Stimulated activated naive B cell treated with anti-CD40 and anti-IgM and Interleukin-4, amounts not matched to agents 10 μg/mL and 1 μg/mL and 100 μg/mL, for 72 hours (primary cell): ENCODE results near the gene CAB39L.

Experiments
- ATAC-seq, 2 donors: fragments of 150-1000 bp; cut with Tn5 transposase; replicated peaks; 2 replicates each; pipeline ENCODE4 v1.10.0; 2021; ENCODE audit warnings: moderate library complexity in 1 of 2
- DNase-seq: peaks from one replicate; pipeline ENCODE4 v3.0.0; 2021
- H3K27ac Mint-ChIP-seq: one replicate; pipeline ENCODE4 v1.8.0; 2022; ENCODE audit warnings: mild to moderate bottlenecking, mixed read lengths
- H3K27me3 Mint-ChIP-seq, 2 donors: one replicate each; pipeline ENCODE4 v1.8.0; 2022; ENCODE audit warnings: mixed read lengths in 2 of 2
- H3K36me3 Mint-ChIP-seq, 2 donors: one replicate each; pipeline ENCODE4 v1.8.0; 2022; ENCODE audit warnings: mixed read lengths in 2 of 2, mild to moderate bottlenecking in 1 of 2
- H3K4me1 Mint-ChIP-seq, 2 donors: one replicate each; pipeline ENCODE4 v1.8.0; 2022; ENCODE audit warnings: mixed read lengths in 2 of 2, mild to moderate bottlenecking in 1 of 2
- H3K4me3 Mint-ChIP-seq, 2 donors: one replicate each; pipeline ENCODE4 v1.8.0; 2022; ENCODE audit warnings: mild to moderate bottlenecking in 2 of 2, mixed read lengths in 2 of 2, moderate library complexity in 1 of 2
- H3K9me3 Mint-ChIP-seq, 2 donors: one replicate each; pipeline ENCODE4 v1.8.0; 2022; ENCODE audit warnings: mixed read lengths in 2 of 2, mild to moderate bottlenecking in 1 of 2

The CAB39L gene

DNA sequence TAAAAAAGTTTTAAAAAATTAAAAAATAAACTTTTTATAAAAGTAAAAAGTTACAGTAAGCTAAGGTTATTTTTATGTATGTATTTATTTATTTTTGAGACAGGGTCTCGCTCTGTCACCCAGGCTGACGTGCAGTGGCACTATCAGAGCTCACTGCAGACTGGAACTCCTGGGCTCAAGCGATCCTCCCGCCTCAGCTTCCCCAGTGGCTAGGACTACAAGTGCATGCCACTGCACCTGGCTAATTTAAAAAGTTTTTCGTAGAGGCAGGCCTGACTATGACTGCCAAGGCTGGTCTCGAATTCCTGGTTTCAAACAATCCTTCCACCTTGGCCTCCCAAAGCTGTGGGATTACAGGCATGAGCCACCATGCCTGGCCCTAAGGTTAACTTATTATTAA lies 132.0 kb downstream of the CAB39L start:
- ATAC-seq: no peak
- H3K4me1 Mint-ChIP-seq: no peaks in the 10 kb centered on the region
- no peak overlapping the region for H3K27ac Mint-ChIP-seq

DNA sequence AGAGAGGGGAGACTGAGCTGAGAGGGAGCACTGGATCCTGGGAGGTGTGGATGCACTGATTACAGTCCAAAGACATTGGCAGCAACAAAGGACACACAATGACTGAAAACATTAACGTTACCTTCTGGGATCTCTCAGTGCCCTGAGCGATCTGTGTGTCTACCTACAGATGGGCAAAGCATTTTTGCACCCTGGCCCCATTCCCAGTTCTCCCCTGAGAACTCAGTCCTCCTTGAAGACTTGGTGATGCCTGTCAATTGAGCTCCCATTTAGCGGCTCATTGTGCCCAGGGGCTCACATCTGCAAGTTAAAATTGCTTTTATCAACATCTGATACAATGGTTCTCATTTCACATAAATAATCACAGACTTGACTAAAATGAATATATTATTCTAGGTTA lies 133.6 kb downstream of the CAB39L start:
- Mint-ChIP-seq H3K4me3 (no peak overlapping the region), H3K9me3 (no peaks in the 10 kb centered on the region), H3K4me1 (peaks cover 0 to 3% of the 10 kb centered on the region in 2 donors), H3K27ac (no peak overlapping the region), H3K36me3 (peaks cover 4 to 9% of the 10 kb centered on the region in 2 donors), H3K27me3 (no peaks in the 10 kb centered on the region)
- DNase-seq (no peak), ATAC-seq (no peak)

More for the DNA sequence above, 132.0 kb downstream of the CAB39L start:
- Mint-ChIP-seq H3K36me3 (peaks cover 4 to 6% of the 10 kb centered on the region in 2 donors), H3K27me3 (no peaks in the 10 kb centered on the region), H3K4me3 (no peak overlapping the region), H3K9me3 (no peaks in the 10 kb centered on the region)
- DNase-seq: no peak

DNA sequence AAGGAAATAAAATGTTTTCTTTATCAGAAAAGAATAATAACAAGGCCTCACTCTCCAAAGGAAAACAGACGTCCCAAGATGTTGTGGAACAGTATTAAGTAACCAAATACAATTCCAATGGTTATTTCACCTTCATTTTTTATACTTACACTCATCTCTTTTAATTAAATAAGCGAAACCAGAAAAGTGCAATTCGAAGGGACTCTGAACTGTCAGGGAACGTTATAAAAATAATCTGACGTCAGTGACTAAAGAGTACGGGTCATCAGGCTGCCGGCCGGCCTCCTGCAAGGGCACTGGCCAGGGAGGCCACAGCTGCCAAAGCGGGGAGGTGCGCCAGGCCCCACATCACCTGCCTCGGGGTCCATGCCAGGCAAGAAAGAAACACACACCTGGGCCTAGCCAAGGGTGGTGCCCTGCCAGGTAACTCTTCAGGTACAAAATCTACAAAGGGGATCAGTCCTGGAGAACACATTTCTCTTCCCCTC lies 134.9 kb downstream of the CAB39L start:
- H3K4me3 Mint-ChIP-seq: no peak overlapping the region
- H3K36me3 Mint-ChIP-seq: peaks cover 4 to 9% of the 10 kb centered on the region in 2 donors
- no peak for ATAC-seq
- DNase-seq: no peak
- no peaks in the 10 kb centered on the region for H3K9me3 Mint-ChIP-seq
- H3K4me1 Mint-ChIP-seq: peaks cover 0 to 3% of the 10 kb centered on the region in 2 donors
- H3K27ac Mint-ChIP-seq: no peak overlapping the region
- H3K27me3 Mint-ChIP-seq: no peaks in the 10 kb centered on the region

DNA sequence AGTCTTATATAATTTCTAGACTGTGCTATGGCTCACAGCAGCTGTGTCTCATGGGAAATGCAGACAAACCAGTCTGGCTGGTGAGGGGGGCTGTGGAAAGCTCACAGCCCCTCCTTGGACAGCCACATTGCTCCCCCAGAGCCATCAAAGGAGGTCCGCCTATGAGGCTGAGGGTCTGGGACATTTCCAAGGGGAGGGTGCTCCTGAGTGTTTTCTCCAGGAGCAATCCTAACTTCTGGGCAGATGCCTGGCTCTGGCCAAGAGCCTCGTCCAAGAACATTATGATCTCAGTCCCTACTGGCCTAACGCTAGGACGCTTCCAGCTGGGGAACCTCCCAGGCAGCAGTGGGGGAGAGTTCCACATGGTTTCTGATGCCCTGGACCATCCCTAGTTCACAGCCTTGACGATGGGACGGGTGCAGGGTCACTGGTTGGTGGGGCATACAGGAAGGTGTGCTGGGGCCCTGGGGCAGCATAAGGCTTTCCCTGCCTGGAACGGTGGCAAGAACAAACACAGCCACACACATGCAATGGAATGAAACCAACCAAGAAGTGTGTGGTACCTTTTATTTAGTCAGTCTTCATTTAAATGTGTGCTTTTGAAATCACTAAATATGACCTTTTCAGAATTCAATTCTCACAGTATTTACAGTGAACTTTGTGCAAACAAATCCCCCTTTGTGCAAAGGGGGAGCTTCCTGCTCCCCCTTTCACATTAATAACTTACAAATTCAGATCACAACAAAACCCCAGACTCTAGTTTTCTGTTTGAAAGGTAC lies 135.6 kb downstream of the CAB39L start:
- H3K9me3 Mint-ChIP-seq: no peaks in the 10 kb centered on the region
- no peak for ATAC-seq
- DNase-seq: no peak
- peak overlapping the region; percentile 62 for H3K27ac Mint-ChIP-seq
- H3K4me1 Mint-ChIP-seq: peaks cover 0 to 6% of the 10 kb centered on the region in 2 donors
- H3K27me3 Mint-ChIP-seq: no peaks in the 10 kb centered on the region
- no peak overlapping the region for H3K4me3 Mint-ChIP-seq
- peaks cover 4 to 9% of the 10 kb centered on the region in 2 donors for H3K36me3 Mint-ChIP-seq

DNA sequence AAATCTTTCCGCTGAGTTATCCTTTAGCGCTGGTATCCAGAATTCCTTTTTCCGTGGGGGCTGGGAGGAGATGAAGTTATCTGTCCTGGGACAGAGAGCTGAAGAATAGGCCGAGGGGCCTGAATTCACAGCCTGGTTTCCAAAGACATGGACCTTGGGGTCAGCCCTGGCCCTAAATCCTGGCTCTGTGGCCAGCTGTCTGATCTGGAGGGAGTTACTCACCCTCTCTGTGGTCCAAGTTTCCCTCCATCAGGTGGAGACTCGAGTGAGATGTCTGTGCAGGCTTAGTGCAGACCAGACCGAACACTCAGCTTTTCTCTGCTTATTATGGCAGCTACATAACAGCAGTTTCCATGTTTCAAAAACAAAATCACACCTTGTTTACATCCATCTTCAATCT lies 136.5 kb downstream of the CAB39L start:
- Mint-ChIP-seq H3K36me3 (peaks cover 4 to 9% of the 10 kb centered on the region in 2 donors), H3K27ac (no peak overlapping the region), H3K9me3 (no peaks in the 10 kb centered on the region), H3K27me3 (no peaks in the 10 kb centered on the region), H3K4me1 (peaks cover 5 to 14% of the 10 kb centered on the region in 2 donors), H3K4me3 (no peak overlapping the region)
- ATAC-seq (no peak), DNase-seq (no peak)

DNA sequence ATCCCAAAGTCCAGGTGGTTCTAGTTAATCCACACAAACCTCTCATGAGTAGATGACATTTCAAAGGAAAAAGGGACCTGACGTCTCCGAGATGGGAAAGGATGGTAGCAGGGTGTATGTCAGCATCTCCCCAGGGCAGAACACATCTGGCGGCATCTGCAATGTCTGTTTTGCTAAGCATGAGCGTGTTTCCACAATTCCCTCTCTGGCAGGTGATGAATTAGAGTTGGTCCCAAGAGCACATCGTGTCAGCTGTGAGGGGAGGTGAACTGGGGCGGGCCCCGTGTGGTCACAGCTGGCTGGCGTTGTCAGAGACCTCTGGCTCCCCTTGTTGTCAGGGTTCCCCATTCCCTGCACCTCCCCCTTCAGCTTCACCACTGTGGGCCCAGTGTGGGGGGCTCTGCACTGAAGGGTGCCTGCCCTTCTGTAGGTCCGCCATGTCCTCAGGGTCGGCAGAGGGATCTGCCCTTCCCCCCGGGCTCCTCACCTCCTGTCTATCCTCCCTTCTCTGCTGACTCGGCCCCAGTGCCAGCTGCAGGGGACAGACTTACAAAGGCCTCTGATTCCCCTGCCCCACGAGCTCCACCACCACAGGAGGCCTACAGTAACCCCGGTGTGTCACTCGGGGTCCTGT lies 138.0 kb downstream of the CAB39L start:
- H3K36me3 Mint-ChIP-seq: peaks cover 4 to 9% of the 10 kb centered on the region in 2 donors
- peaks cover 19 to 20% of the 10 kb centered on the region in 2 donors for H3K4me1 Mint-ChIP-seq
- no peak overlapping the region for H3K4me3 Mint-ChIP-seq
- no peak for DNase-seq
- ATAC-seq: no peak
- no peaks in the 10 kb centered on the region for H3K27me3 Mint-ChIP-seq
- no peak overlapping the region for H3K27ac Mint-ChIP-seq
- H3K9me3 Mint-ChIP-seq: no peaks in the 10 kb centered on the region

DNA sequence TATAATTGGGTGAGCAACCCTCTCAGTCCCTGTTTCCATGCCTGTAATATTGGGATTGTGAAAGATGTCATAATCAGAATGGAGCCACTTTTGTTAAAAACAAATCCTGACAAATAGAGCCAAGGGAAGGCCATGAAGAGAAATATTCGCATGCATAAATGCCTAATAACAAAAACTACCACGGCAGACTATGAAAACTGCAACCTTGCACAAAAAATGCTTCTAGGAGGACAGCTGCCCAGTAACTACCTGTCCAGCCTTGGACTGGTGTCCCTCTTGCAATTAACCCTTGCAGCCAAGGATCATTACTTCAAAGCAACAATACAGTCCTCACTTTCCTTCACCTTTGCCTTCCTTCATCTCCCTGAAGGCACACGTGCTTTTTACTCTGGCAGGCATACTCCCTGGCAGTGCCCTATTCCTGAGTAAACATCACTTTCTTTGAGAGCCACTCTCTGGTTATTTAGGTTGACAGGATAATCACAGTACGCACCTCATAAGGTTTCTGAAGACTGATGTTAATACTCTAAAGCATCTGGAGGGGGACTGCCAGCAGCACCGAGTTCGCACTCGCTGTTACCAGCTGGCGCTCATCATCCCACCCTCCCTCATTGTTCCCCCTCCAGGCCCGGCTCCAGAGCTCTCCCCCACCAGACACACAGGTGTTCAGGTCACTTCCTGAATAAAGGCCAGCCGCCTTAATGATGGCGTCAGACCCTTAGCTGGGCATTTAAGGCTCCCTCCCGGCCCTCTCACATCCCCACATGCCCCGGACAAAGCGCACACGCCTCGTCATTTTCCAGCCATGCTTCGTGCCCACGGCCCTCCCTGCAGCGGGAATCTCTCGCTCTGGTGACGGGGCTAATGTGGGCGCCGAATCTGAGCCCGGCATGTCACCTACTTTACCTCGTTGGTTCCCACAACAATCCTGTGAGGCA lies 138.8 kb downstream of the CAB39L start:
- Mint-ChIP-seq H3K9me3 (no peaks in the 10 kb centered on the region), H3K36me3 (peaks cover 3 to 8% of the 10 kb centered on the region in 2 donors), H3K27ac (no peak overlapping the region), H3K27me3 (no peaks in the 10 kb centered on the region), H3K4me3 (no peak overlapping the region), H3K4me1 (peaks cover 19 to 20% of the 10 kb centered on the region in 2 donors)
- DNase-seq (no peak), ATAC-seq (no peak)

DNA sequence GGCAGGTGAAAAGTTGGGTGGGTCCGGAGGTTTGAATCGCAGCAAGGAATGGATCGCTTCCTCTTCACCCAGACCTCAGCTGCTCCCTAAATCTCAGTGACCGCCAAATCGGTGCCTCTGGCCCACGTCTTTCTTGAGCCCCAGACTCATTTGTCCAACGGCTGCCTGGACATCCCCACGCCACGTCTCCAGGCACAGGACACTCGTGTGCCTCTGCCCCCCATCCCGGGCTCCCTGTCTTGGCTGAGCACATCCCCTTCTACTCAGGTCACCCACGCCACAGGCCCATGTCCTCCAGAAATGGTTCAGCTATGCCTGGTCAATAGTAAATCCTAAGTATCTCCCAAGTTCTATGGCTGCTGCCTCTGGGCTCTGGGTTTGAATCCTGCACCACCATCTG lies 139.5 kb downstream of the CAB39L start:
- ATAC-seq: no peak
- Mint-ChIP-seq H3K4me3 (no peak overlapping the region), H3K36me3 (peaks cover 0 to 3% of the 10 kb centered on the region in 2 donors), H3K27me3 (no peaks in the 10 kb centered on the region), H3K4me1 (peaks cover 19 to 20% of the 10 kb centered on the region in 2 donors), H3K9me3 (no peaks in the 10 kb centered on the region), H3K27ac (no peak overlapping the region)
- no peak for DNase-seq

DNA sequence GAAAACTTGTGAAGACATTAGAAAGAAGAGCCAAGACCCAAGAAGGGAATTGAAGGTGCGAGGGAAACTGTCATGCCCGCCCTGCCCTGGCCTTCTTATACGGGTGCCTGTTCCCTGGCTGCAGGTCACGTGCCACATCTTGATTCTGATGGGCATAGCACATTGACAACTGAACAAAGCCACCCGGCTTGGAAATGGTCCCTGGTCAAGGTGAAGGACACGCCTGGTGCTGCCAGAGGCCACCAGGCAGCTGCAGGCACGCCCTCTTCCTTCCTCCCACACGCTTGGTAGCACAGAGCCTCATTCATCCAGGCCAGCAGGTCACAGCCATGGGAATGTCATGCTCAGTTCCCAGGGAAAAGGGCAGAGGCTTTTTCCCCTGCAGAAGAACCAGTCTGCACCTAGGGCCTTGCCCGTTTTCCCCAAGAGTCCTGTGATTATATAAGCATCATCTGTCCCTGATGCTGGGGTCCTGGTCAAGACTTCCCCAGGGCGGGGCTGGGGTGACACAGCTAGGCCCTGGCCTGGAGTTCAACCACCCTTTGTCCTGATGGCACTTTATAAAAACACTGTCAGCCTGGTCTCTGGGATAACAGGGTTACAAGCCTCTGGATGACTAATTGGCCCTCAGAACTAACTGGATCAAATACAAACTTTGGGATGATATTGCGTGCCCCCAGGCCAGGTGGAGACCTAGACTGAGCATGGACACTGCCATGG lies 140.2 kb downstream of the CAB39L start:
- Mint-ChIP-seq H3K4me3 (no peak overlapping the region), H3K36me3 (peaks cover 0 to 3% of the 10 kb centered on the region in 2 donors), H3K27me3 (no peaks in the 10 kb centered on the region), H3K9me3 (no peaks in the 10 kb centered on the region), H3K4me1 (peaks cover 19 to 20% of the 10 kb centered on the region in 2 donors), H3K27ac (no peak overlapping the region)
- DNase-seq (no peak), ATAC-seq (no peak)

DNA sequence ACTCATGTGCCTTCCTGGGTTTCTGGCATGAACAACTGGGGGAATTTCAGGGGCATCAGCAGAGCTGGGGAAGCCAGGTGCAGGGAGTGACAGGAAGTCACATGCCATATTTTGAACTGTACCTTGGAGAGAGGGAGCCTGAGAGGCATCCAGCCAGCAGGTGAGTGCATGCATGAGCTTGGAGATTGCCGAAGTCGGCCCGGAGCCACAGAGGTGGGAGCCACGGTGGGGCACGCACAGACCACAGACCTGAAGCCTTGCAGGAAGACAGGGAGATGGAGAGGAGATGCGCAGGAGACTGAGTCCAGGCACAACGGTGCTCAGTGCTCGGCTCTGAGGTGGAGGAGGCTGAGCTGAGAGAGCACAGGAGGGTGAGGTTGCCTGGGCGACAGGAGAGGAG lies 141.0 kb downstream of the CAB39L start:
- Mint-ChIP-seq H3K27ac (no peak overlapping the region), H3K9me3 (no peaks in the 10 kb centered on the region), H3K36me3 (peaks cover 0 to 3% of the 10 kb centered on the region in 2 donors), H3K4me1 (peaks cover 19 to 20% of the 10 kb centered on the region in 2 donors), H3K4me3 (no peak overlapping the region), H3K27me3 (no peaks in the 10 kb centered on the region)
- ATAC-seq (no peak), DNase-seq (no peak)

DNA sequence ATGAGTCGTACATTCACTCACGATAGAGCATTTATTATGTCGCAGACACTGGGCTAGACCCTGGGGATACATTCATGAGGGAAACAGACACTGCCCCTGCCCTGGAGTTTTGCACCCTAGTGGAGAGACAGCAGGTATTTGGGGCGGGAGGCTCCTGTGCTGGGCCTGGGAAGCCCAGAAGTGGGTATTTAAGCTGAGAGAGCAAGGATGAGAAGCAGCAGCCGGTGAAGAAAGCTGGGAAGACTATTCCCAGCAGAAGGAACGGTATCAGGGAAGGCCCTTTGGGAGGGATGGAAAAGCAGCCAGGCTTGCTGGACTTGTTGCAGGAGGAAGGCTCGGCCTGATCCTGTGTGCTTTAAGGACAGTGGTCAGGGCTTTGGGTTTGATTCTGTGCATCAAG lies 141.6 kb downstream of the CAB39L start:
- Mint-ChIP-seq H3K9me3 (no peaks in the 10 kb centered on the region), H3K36me3 (peaks cover 0 to 3% of the 10 kb centered on the region in 2 donors), H3K27me3 (no peaks in the 10 kb centered on the region), H3K27ac (no peak overlapping the region), H3K4me3 (no peak overlapping the region), H3K4me1 (peaks cover 19 to 20% of the 10 kb centered on the region in 2 donors)
- ATAC-seq (no peak), DNase-seq (no peak)

DNA sequence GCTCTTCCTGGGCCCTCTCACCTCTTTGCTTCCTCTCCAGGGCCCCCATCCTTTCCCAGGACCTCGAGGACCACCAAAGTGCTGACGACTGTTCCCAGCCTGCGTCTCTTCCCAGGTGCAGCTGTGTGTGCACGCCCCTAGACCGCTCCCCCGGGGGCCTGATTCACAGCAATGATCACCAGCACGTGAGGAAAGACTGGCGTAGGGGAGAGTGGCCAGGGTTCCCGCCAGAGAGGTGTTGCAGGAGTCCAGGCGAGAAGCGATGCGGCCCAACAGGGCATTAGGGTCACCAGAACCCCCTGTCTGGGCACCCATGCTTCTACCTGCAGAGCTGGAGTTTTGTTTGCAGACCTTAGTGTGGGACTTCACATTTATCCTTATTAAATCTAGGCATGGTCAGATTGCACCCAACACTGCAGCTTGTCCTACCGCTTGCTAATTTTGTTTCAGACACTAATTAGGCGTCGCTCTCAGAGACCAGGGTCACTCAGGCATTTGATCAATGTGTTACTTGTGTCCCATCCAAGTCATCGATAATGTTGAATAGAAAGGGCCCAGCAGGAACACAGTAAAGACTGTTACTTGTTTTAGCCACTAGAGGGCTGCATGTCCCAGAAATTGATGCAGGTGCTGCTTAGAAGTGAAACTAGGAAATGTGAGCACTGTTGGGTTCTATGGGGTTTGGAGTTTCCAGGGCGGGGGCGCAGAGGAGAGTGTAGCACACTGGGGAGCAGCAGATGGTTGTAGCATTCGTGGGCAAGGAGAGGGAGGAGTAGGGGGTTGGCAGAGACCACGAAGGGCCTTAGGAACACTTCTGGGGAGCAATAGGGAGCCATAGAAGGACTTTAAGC lies 142.9 kb downstream of the CAB39L start:
- Mint-ChIP-seq H3K36me3 (no peaks in the 10 kb centered on the region), H3K27me3 (no peaks in the 10 kb centered on the region), H3K27ac (peak overlapping the region; percentile 54), H3K9me3 (no peaks in the 10 kb centered on the region), H3K4me3 (peak overlapping the region; percentile 66 to 72), H3K4me1 (peaks cover 19 to 20% of the 10 kb centered on the region in 2 donors)
- DNase-seq: peak; percentile 64
- peak; percentile 95 to 97 for ATAC-seq

DNA sequence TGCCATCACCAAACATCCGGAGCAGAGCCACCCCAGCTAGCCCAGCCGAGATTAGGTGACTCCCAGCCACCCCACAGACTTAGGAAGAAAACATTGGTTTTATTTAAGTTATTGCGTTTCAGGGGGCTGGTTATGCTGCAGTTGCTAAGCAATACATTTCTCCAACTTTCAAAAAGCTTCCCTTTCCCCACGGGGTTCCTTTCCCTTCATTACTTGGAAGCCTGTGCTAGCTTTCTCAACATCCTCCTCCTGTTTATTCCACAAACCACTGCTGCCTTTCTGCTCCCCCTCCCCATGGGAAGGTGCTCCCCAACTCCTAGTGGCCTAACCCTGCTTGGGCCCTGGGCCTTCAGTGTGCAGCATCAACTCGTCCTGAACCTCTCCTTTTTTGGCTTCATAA lies 143.6 kb downstream of the CAB39L start:
- Mint-ChIP-seq H3K27ac (no peak overlapping the region), H3K27me3 (no peaks in the 10 kb centered on the region), H3K4me1 (peaks cover 16 to 19% of the 10 kb centered on the region in 2 donors), H3K9me3 (no peaks in the 10 kb centered on the region), H3K4me3 (no peak overlapping the region), H3K36me3 (peaks cover 4 to 5% of the 10 kb centered on the region in 2 donors)
- ATAC-seq (no peak), DNase-seq (no peak)
